HG02885 (cell line): ENCODE measurements around the gene SPHK1.

Experiments used
- ATAC-seq: cut with Tn5 transposase; IDR thresholded peaks from one replicate; pipeline ENCODE4 v1.9.1; 2021; ENCODE audit warnings: mild to moderate bottlenecking; ENCODE audit not compliant: unreplicated experiment, poor library complexity

The SPHK1 gene

GRCh38 chr17:76383546-76384221, 725 bp upstream of the SPHK1 start:
- peak; percentile 6 for ATAC-seq

- ATAC-seq: no peak
Measured at GRCh38 chr17:76384987-76385891, 830 bp downstream of the SPHK1 start.

DNA sequence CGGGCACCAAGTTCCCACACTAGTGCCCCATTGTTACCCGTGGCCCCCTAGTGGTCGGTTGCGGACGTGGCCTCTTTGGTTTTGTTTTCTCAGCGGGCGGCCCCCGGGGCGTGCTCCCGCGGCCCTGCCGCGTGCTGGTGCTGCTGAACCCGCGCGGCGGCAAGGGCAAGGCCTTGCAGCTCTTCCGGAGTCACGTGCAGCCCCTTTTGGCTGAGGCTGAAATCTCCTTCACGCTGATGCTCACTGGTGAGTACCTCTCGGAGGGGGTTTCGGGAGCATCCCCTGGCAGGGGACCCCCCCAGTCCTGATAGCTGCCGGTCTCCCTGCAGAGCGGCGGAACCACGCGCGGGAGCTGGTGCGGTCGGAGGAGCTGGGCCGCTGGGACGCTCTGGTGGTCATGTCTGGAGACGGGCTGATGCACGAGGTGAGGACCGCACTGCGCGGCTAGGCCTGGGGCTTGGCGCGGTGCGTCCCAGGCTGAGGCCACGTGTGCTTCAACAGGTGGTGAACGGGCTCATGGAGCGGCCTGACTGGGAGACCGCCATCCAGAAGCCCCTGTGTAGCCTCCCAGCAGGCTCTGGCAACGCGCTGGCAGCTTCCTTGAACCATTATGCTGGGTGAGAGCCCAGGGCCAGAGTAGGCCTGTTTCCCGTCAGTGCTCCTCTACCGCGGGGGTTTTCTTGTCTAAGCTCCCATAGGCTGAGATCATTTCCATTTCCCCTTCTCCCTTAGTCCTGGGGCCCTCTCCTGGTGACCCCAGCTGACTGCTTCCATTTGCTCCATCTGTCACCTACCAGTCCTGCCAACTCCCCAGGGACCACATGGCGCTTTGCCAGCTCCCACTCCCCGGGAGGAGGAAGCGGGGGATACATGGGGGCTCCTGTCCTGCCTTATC, 1.7 kb downstream of the SPHK1 start:
- no peak for ATAC-seq

- ATAC-seq: no peak
Measured at GRCh38 chr17:76386966-76387765, 2.8 kb downstream of the SPHK1 start.

DNA sequence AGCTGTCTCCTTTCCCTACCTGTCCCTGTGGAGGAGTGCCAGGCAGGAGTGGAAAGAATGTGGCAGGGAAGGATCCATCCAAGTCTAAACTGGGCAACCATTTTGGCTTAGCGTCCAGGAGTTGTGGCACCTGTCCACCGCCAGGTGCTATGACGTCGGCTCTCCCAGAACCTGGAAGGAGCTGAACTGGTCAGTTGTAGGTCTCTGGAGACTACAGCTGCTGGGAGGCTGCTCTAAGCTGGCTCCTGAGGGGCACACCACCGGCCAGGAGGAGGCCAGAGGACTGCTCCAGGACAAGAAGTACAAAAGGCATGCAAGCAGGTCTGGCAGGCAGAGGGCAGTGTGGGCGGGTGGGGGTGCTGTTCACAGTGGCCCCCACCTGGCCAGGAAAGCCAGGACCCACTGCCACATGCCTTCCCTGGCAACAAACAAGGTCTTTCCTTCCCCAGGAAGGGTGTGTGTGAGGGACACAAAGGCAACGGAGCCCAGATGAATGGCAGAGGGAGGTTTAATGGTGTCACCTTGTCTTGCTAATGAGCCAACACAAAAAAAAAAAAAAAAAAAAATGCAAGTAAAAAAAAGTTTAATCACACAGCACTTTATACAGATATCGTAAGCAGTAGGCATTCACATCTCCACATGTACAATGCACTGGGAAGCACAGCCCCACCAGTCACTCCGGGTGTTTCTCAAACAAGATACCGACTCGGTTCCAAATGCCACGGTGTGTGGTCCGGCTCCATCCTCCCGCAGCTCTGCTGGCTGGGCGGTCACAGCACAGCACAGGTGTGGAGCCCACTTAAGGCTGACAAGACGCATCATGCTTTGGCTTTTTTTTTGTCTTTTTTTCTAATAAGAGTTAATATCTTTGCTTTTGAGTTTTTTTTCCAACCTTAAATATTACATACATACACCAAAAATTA, 4.8 kb downstream of the SPHK1 start:
- no peak for ATAC-seq

DNA sequence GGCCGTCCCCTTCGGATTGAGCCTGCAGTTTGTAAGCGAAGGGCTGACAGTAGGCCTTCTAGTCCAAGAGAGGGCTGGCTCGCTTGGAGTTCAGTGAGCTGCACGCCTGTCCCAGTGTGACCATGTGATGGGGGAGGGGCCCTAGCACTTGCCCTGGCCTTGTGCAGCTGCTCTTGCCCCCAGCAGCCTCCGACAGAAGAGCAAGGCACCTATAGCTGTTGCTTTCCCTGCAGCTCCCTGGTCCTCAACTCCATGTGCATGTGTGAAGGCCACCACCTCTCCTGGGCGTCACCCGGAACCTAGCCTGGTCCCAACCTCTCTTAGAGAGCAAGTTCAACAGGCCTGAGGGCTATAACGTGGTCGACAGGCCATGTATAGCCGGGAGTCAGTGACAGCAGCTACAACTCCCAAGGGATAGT, 5.6 kb downstream of the SPHK1 start:
- no peak for ATAC-seq

DNA sequence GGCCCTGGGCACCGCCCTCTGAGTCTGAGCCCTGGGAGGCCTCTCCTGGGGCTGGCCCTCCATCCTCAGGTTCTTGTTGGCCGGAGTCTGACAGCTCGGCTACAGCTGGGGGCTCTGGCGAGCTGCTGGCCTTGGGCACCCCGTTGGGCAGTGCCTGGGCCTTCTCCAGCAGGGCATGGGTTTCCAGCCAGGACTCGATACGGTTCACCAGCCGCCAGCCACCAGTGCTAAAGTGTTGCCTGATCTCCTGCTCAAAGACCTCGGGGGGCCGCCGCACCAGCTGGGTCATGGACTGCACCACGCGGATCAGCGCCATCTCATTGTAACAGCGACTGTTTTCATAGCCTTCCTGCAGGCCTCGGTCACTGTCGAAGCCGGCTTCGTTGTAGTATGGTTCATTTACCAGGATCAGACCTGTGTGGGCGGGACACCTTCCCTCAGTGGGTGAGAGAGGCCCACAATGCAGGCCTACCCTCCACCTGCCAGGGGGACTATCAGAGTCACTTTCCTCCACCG, 6.8 kb downstream of the SPHK1 start:
- ATAC-seq: no peak

DNA sequence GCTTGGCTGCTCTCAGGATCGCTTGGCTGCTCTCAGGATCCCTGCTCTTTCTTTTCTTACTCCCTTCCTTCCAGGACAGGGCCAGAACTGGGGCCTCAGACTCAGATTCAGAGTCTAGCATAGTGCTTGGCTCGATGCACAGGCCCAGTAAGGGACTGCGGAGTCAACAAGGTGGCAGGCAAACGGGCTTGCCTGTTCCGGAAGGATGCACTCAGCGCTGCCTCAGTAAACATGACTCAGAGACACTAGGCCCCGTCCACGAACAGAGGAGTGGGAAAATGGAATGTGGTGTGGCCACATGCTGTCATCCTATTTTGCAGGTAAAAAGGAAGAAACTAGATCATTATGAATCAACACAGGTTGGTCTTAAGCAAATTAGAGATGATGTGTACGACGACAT, 9.8 kb downstream of the SPHK1 start:
- ATAC-seq: no peak

- no peak for ATAC-seq
Measured at GRCh38 chr17:76395980-76396379, 11.6 kb downstream of the SPHK1 start.

GRCh38 chr17:76397184-76397583, 12.8 kb downstream of the SPHK1 start:
- no peak for ATAC-seq

DNA sequence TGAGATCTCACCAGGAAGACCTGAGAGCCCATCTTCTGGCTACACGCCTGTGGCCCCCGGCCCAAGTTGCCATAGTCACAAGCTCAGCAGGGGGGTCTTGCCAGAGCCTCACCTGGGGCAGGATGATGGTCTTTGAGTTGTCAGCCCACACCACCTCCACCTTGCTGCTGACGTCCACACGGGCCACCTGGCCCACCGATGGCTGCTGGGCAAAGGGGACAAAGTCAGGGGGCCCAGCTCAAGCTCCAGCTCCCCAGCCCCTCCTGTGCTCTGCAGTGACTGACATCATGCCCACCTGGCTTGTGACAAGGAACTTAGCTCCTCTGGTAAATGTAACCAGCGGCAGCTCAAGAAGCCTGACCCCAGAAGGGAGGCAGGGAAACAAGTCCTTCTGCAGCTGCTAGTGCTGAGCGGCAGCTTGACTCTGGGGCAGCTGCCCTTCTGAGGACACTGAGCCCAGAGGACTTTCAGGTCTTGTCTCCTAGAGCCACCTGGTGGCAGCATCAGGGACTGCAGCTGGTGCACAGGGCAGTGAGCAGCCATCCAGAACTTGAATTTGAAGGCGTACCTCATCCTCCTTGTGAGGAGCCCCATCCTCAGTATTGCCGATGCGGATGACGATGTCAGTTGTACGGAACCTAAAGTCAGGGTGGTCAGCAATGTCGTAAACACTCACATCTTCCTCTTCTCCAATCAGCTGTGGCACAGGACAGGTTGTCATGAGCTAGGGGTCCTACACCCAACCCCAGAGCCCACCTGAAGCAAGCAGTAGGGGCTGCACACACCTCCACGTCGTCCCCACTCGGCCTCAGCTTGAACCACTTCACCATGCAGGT, 13.5 kb downstream of the SPHK1 start:
- ATAC-seq: no peak

DNA sequence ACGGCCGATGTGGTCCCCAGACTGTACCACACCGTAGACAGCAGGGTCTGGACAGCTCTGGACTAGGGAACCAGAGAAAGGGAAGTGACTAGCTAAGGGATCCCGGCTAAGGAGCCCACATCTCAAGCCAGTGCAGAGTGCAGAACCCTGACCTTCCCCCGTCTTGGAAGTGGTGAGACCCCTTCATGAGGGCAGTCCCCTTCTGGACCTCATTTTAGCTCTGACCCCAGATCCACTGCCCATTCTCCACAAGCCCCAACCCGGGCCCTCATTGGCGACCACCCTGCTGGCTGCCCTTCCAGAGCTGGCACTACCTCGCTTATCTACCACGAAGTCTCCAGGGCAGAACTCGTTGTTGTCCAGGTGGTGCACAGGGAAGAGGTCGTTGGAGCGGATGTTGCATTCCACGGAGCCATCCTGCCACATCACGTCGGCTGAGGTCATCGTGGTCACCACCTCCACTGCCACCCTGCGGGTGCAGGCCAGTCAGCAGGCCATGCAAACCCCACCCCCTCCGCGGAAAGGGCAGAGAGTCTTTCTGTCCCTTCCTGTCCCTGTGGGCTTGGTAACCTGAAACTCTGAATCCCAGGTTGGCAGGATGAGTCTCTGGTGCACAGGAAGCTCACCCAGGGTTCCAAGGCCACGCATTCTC, 14.2 kb downstream of the SPHK1 start:
- no peak for ATAC-seq

DNA sequence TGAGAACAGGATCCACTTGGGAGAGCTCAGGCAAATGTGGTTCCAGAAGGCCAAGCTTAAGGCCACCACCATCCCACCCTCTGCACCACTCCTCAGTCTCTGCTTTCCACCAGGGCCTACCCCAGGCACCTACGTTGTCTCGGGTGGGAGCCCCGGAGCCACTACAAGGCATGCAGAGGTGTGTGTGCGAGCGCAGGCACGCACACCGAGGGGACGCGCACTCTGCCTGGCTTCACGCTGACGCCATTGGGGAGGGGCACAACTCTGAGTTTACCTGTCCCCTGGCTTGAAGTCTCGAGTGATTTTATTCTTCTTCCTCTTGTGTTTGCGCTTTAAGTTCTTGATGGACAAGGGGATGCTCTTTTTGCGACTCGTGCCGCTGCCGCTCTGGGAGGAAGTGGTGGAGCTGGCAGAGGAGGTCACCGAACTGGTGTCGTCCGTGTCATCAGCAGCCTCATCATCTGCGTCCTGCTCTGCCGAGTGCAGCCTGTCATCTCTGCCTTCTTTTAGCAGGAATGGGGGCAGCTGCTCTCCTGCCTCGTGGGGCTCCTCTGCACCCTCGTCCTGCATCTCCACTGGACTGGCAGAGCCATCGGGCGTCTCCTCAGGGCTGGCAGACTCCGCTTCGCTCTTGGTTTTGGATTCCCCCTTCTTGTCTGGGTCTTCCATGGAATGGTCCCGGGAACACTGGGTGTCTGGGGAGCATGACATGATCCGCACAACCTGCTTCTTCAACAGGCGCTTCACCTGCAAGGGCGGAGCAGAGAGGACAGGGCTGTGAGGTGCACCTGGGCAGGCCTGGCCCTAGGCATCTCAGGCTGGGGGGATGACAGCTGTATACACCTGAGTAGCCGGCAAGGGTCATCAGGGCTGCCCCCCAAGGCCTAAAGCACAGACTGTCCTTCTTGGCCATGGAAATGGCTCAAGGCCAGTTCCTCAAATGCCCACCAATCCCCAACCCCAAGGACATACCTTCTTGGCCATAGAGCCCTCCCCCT, 15.1 kb downstream of the SPHK1 start:
- no peak for ATAC-seq

GRCh38 chr17:76402711-76403110, 18.3 kb downstream of the SPHK1 start:
- ATAC-seq: no peak

GRCh38 chr17:76404256-76404655, 19.8 kb downstream of the SPHK1 start:
- no peak for ATAC-seq

DNA sequence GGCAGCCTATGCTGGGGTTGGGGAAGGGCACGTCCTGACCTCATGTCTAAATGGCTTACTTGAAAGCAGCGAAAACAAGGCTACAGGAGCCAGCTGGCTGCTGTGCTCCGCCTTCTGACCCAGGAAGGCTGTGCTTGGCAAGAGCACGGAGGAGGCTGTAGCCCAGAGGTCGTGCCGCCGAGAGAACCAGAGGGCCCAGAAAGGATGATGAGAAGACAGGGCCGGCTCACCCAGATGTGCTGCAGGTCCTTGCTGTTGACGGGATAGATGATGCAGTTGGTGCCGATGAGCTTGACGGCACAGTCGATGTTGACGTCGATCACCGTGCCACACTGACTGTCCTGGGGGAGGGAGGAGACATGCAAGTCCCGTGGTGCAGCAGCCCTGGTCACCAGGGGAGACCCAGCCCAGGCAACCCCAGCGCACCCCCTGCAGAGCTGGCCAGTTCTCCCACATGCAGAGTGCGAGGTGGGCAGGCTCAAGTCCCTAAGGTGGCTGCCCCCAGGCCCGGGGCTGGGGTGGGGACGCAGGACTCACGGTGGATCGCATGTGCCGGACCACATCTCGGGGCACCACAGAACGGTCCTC, 20.7 kb downstream of the SPHK1 start:
- ATAC-seq: no peak
